ENCODE data around the gene EEF1AKMT1.

GRCh38 chr13:20702530-20702914, 71.2 kb downstream of the EEF1AKMT1 start:
- TF ChIP-seq CTCF (IDR thresholded peaks at IDR 0.05 in 2 of 3, conservative IDR thresholded peaks at IDR 0.05 in 1 of 3; ENCODE audit: borderline replicate concordance in 1 of 3, insufficient read depth in 1 of 3, low read depth in 2 of 3, low read length in 2 of 3), result no peak
- no peak for TF ChIP-seq POLR2A (IDR thresholded peaks at IDR 0.05; ENCODE audit: borderline replicate concordance, extremely low read depth, insufficient read depth, insufficient read length)
- TF ChIP-seq REST (IDR thresholded peaks at IDR 0.05; ENCODE audit: low read depth), result no peak
- TF ChIP-seq CEBPB (IDR thresholded peaks at IDR 0.05; ENCODE audit: low read depth), result no peak
- no peak for TF ChIP-seq RAD21 (IDR thresholded peaks at IDR 0.05; ENCODE audit: low read depth)
- no peak for TF ChIP-seq ATF3 (IDR thresholded peaks at IDR 0.05)
- TF ChIP-seq FOSL1 (IDR thresholded peaks at IDR 0.05; ENCODE audit: low read depth), result no peak
- TF ChIP-seq CBX3 (IDR thresholded peaks at IDR 0.05; ENCODE audit: low read depth), result no peak
- no peak for TF ChIP-seq EZH2phosphoT487 (IDR thresholded peaks at IDR 0.05; ENCODE audit: borderline replicate concordance)
- no peak for TF ChIP-seq ZBTB33 (IDR thresholded peaks at IDR 0.05; ENCODE audit: extremely low read depth, insufficient replicate concordance, low read length)
